Astrocyte (in vitro differentiated cells and primary cell): ENCODE results near the gene VPREB3. TPM values are rescaled to one million over a fixed set of nuclear protein-coding genes. Genes with fewer than 3 reads are reported as not detected.

Experiments used
- DNase-seq: peaks from one replicate; pipeline ENCODE4 v3.0.0-alpha.2; 2010; ENCODE audit warnings: low read depth
- FAIRE-seq: peaks from 2 replicates; lab custom pipeline; 2011; peaks lifted over from hg19 to GRCh38; lab: Jason Lieb, UNC
- H2AFZ ChIP-seq: 2 replicates; pipeline ENCODE4 v1.6.0; 2012; ENCODE audit warnings: low read depth, low read length, inconsistent platforms
- H3K27ac ChIP-seq: 2 replicates; pipeline ENCODE4 v1.5.1; 2011; ENCODE audit warnings: low read depth, low read length, inconsistent platforms
- H3K27me3 ChIP-seq: 2 replicates; pipeline ENCODE4 v1.6.0; 2011; ENCODE audit warnings: low read length, inconsistent platforms; ENCODE audit not compliant: insufficient read depth
- H3K36me3 ChIP-seq: 2 replicates; pipeline ENCODE4 v1.5.1; 2011; ENCODE audit warnings: low read length, inconsistent platforms; ENCODE audit not compliant: insufficient read depth
- H3K4me1 ChIP-seq: 2 replicates; pipeline ENCODE4 v1.5.1; 2011; ENCODE audit warnings: low read length, inconsistent platforms; ENCODE audit not compliant: insufficient read depth
- H3K4me2 ChIP-seq: 2 replicates; pipeline ENCODE4 v1.6.0; 2012; ENCODE audit warnings: low read length, inconsistent platforms
- H3K4me3 ChIP-seq: 2 replicates; pipeline ENCODE4 v1.5.1; 2011; ENCODE audit warnings: low read depth, mild to moderate bottlenecking, low read length, inconsistent platforms; ENCODE audit not compliant: insufficient read depth
- H3K79me2 ChIP-seq: 2 replicates; pipeline ENCODE4 v1.6.0; 2012; ENCODE audit warnings: mild to moderate bottlenecking, low read length, inconsistent platforms; ENCODE audit not compliant: insufficient read depth
- H3K9ac ChIP-seq: 2 replicates; pipeline ENCODE4 v1.6.0; 2012; ENCODE audit warnings: mild to moderate bottlenecking, low read length, inconsistent platforms
- H3K9me3 ChIP-seq: 2 replicates; pipeline ENCODE4 v1.5.1; 2012; ENCODE audit warnings: low read depth, mild to moderate bottlenecking, low read length, inconsistent platforms; ENCODE audit not compliant: insufficient read depth
- H4K20me1 ChIP-seq: 2 replicates; pipeline ENCODE4 v1.6.0; 2012; ENCODE audit warnings: low read length, inconsistent platforms; ENCODE audit not compliant: insufficient read depth
- H3K27ac Mint-ChIP-seq: one replicate; pipeline ENCODE4 v1.8.0; 2021; ENCODE audit warnings: mild to moderate bottlenecking, mixed read lengths; ENCODE audit not compliant: unreplicated experiment
- H3K27me3 Mint-ChIP-seq: one replicate; pipeline ENCODE4 v1.8.0; 2021; ENCODE audit warnings: low read depth, mixed read lengths; ENCODE audit not compliant: unreplicated experiment
- H3K36me3 Mint-ChIP-seq: one replicate; pipeline ENCODE4 v1.8.0; 2021; ENCODE audit warnings: low read depth, mixed read lengths; ENCODE audit not compliant: unreplicated experiment
- H3K4me1 Mint-ChIP-seq: one replicate; pipeline ENCODE4 v1.8.0; 2021; ENCODE audit warnings: low read depth, mixed read lengths; ENCODE audit not compliant: unreplicated experiment
- H3K4me3 Mint-ChIP-seq: one replicate; pipeline ENCODE4 v1.8.0; 2021; ENCODE audit warnings: mild to moderate bottlenecking, moderate library complexity, mixed read lengths; ENCODE audit not compliant: unreplicated experiment
- H3K9me3 Mint-ChIP-seq: one replicate; pipeline ENCODE4 v1.8.0; 2021; ENCODE audit warnings: mild to moderate bottlenecking, mixed read lengths; ENCODE audit not compliant: unreplicated experiment
- CTCF ChIP-seq: IDR thresholded peaks from 2 replicates; pipeline ENCODE4 v1.5.1; 2011; ENCODE audit warnings: low read depth, mild to moderate bottlenecking, inconsistent platforms, low read length, moderate library complexity; ENCODE audit not compliant: insufficient read depth
- EZH2 ChIP-seq: IDR thresholded peaks from 2 replicates; pipeline ENCODE4 v1.6.1; 2012; ENCODE audit warnings: mild to moderate bottlenecking, low read length, inconsistent platforms; ENCODE audit not compliant: insufficient read depth
- total RNA-seq: library from RNA; stranded (reverse); gene quantifications from 2 replicates; pipeline ENCODE4 v1.2.1, GENCODE V29; 2021

Gene VPREB3
- total RNA-seq, 1 donor from 2014 or later = 0.50 TPM

- Mint-ChIP-seq H3K4me3 (no peak overlapping the region), H3K27ac (no peak overlapping the region), H3K9me3 (no peaks in the 10 kb centered on the region), H3K27me3 (no peaks in the 10 kb centered on the region), H3K4me1 (no peaks in the 10 kb centered on the region), H3K36me3 (no peaks in the 10 kb centered on the region)
- H3K36me3 ChIP-seq = no peaks in the 10 kb centered on the region
- TF ChIP-seq CTCF (no peak), EZH2 (no peak)
- H3K27ac ChIP-seq = no peak overlapping the region
- no peaks in the 10 kb centered on the region for H4K20me1 ChIP-seq
- H3K9ac ChIP-seq = no peak overlapping the region
- no peaks in the 10 kb centered on the region for H3K27me3 ChIP-seq
- DNase-seq = no peak
- no peaks in the 10 kb centered on the region for H3K4me1 ChIP-seq
- no peaks in the 10 kb centered on the region for H3K79me2 ChIP-seq
- no peak overlapping the region for H3K4me3 ChIP-seq
- H3K4me2 ChIP-seq = no peak overlapping the region
- H2AFZ ChIP-seq = no peak overlapping the region
- no peak for FAIRE-seq
- no peaks in the 10 kb centered on the region for H3K9me3 ChIP-seq
Observed at GRCh38 chr22:23756891-23757290, 2.7 kb upstream of the VPREB3 start.

DNA sequence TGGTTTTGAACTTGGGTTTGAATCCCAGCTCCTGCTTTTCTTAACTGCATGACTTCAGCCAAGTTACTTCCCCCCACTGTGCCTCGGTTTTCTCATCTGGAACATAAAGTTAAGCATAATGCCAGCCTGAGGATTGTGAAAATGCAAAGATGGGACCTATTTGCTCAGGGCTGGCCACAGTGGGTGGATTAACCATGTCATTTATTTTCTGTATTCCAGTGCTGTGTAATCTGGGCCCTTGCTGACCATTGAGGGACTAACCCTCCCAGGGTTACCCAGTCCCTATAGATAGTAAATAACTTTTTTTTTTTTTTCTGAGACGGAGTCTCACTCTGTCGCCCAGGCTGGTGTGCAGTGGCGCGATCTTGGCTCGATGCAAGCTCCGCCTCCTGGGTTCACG, 1.5 kb upstream of the VPREB3 start:
- Histone ChIP-seq H3K27me3 (no peaks in the 10 kb centered on the region), H4K20me1 (no peaks in the 10 kb centered on the region), H3K27ac (no peak overlapping the region), H3K4me1 (no peaks in the 10 kb centered on the region), H2AFZ (no peak overlapping the region), H3K36me3 (no peaks in the 10 kb centered on the region), H3K9me3 (no peaks in the 10 kb centered on the region), H3K4me3 (no peak overlapping the region), H3K4me2 (no peak overlapping the region), H3K79me2 (no peaks in the 10 kb centered on the region), H3K9ac (no peak overlapping the region)
- Mint-ChIP-seq H3K36me3 (no peaks in the 10 kb centered on the region), H3K27me3 (no peaks in the 10 kb centered on the region), H3K4me1 (no peaks in the 10 kb centered on the region), H3K9me3 (no peaks in the 10 kb centered on the region), H3K4me3 (no peak overlapping the region), H3K27ac (no peak overlapping the region)
- no peak for TF ChIP-seq CTCF
- TF ChIP-seq EZH2 = no peak
- DNase-seq (no peak), FAIRE-seq (no peak)

DNA sequence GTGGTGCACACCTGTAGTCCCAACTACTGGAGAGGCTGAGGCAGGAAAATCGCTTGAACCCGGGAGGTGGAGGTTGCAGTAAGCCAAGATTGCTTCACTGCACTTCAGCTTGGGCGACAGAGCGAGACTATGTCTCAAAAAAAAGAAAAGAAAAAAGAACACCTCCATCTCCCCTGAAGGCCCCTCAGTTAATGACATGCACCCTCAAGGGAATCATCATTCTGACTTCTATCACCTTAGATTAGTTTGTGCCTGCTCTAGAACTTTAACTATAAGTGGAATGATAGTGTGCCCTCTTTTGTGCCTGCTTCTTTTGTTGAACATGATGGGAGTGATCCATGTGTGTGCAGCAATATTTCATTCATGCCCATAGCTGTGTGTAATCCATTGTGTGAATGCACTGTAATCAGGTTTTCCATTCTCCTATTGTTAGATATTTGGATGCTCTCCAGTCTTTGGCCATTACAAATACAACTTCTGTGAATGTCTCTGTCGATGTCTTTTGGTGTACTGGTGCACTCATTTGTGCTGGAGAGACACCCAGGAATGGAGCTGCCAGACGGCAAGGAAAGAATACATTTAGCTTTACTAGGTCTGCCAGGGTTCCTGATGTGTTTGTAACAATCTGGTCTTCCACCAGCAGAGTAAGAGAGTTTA, 883 bp upstream of the VPREB3 start:
- H3K36me3 ChIP-seq = no peaks in the 10 kb centered on the region
- no peak overlapping the region for H3K27ac ChIP-seq
- H4K20me1 ChIP-seq = no peaks in the 10 kb centered on the region
- no peaks in the 10 kb centered on the region for H3K9me3 Mint-ChIP-seq
- DNase-seq (no peak), FAIRE-seq (no peak)
- no peak overlapping the region for H3K4me3 Mint-ChIP-seq
- H3K9ac ChIP-seq = no peak overlapping the region
- H2AFZ ChIP-seq = no peak overlapping the region
- H3K9me3 ChIP-seq = no peaks in the 10 kb centered on the region
- no peak for TF ChIP-seq CTCF
- TF ChIP-seq EZH2 = no peak
- H3K27me3 Mint-ChIP-seq = no peaks in the 10 kb centered on the region
- peak overlapping the region; percentile 47 for H3K27ac Mint-ChIP-seq
- H3K4me1 ChIP-seq = peaks cover 3% of the 10 kb centered on the region
- H3K36me3 Mint-ChIP-seq = no peaks in the 10 kb centered on the region
- peaks cover under 1% of the 10 kb centered on the region for H3K79me2 ChIP-seq
- no peaks in the 10 kb centered on the region for H3K4me1 Mint-ChIP-seq
- no peak overlapping the region for H3K4me3 ChIP-seq
- H3K27me3 ChIP-seq = no peaks in the 10 kb centered on the region
- no peak overlapping the region for H3K4me2 ChIP-seq
